Measurements from ENCODE around the gene CDH3. TPM values are rescaled to one million over a fixed set of nuclear protein-coding genes. Genes with fewer than 3 reads are reported as not detected.

The CDH3 gene
- total and polyA plus RNA-seq, 3 donors from 2014 or later = 3.0 to 8.2 (median 5.4) TPM

- no peak for DNase-seq
- no peak for TF ChIP-seq POLR2A (IDR thresholded peaks at IDR 0.05)
- 80 to 81% methylated on average over 11 of the region's 11 CpGs for WGBS, 2 donors
- no peaks in the 10 kb centered on the region for H3K4me1 ChIP-seq
- no peaks in the 10 kb centered on the region for H3K9me3 ChIP-seq
- no peaks in the 10 kb centered on the region for H3K36me3 ChIP-seq (ENCODE audit: low read depth, missing control alignments)
- no peak overlapping the region for H3K4me3 ChIP-seq
- intact Hi-C loops (cut with DNase I; ENCODE audit: low total_unique reads) = no loop called here
- no peaks in the 10 kb centered on the region for H3K27me3 ChIP-seq
- no peak overlapping the region for H3K27ac ChIP-seq
These were observed 99.7 kb downstream of the CDH3 start for GRCh38 chr16:68744744-68745280.

- no peak for TF ChIP-seq POLR2A (IDR thresholded peaks at IDR 0.05)
- no peak for TF ChIP-seq CTCF (IDR thresholded peaks at IDR 0.05)
- H3K4me1 ChIP-seq = no peaks in the 10 kb centered on the region
These were observed 101.8 kb downstream of the CDH3 start for GRCh38 chr16:68746951-68747350.

GRCh38 chr16:68749432-68749831, 104.3 kb downstream of the CDH3 start:
- H3K27me3 ChIP-seq = no peaks in the 10 kb centered on the region
- 86 to 97% methylated on average over 3 of the region's 3 CpGs for WGBS, 2 donors
- no peaks in the 10 kb centered on the region for H3K4me1 ChIP-seq
- no peak overlapping the region for H3K4me3 ChIP-seq
- intact Hi-C loops (cut with DNase I; ENCODE audit: low total_unique reads) = no loop called here
- TF ChIP-seq POLR2A (IDR thresholded peaks at IDR 0.05) (no peak), CTCF (IDR thresholded peaks at IDR 0.05) (no peak)
- no peak for DNase-seq
- H3K9me3 ChIP-seq = no peaks in the 10 kb centered on the region
- no peaks in the 10 kb centered on the region for H3K36me3 ChIP-seq (ENCODE audit: low read depth, missing control alignments)
- no peak overlapping the region for H3K27ac ChIP-seq

More at GRCh38 chr16:68746951-68747350, 101.8 kb downstream of the CDH3 start:
- Histone ChIP-seq H3K4me3 (no peak overlapping the region), H3K27me3 (no peaks in the 10 kb centered on the region), H3K27ac (no peak overlapping the region), H3K36me3 (ENCODE audit: low read depth, missing control alignments) (no peaks in the 10 kb centered on the region), H3K9me3 (no peaks in the 10 kb centered on the region)
- intact Hi-C loops (cut with DNase I; ENCODE audit: low total_unique reads) = no loop called here
- DNase-seq = no peak

Small RNA genes within 50 kb of the gene (small RNA-seq; reads per million reads assigned to genes)
- gene HSPE1P5 (0 reads per million in 2 donors), gene RF01233 (0 reads per million in 2 donors), gene RNA5SP429 (0 reads per million in 2 donors)

Other genes starting within 250 kb of the CDH3 start
- gene SMPD3, start 196.8 kb upstream of the CDH3 start, total RNA-seq = 10 to 100 TPM; 20.6 to 23.4 TPM
- 13.3 TPM for gene SMPD3, start 196.8 kb upstream of the CDH3 start, polyA plus RNA-seq (ENCODE audit: insufficient read depth, low read depth, low replicate concordance)
- 10 to 100 TPM; 31.5 to 49.1 TPM for gene ZFP90, start 106.0 kb upstream of the CDH3 start, total RNA-seq
- 19.9 TPM for gene ZFP90, start 106.0 kb upstream of the CDH3 start, polyA plus RNA-seq (ENCODE audit: insufficient read depth, low read depth, low replicate concordance)
- gene CDH1, start 92.0 kb downstream of the CDH3 start, total RNA-seq = 1 to 10 TPM in 1 of 2 donors, under 1 TPM in 1; 0.94 to 2.1 TPM
- gene CDH1, start 92.0 kb downstream of the CDH3 start, polyA plus RNA-seq (ENCODE audit: insufficient read depth, low read depth, low replicate concordance) = 5.5 TPM
- 10 to 100 TPM; 39.4 to 41.3 TPM for gene TANGO6, start 198.2 kb downstream of the CDH3 start, total RNA-seq
- 23.1 TPM for gene TANGO6, start 198.2 kb downstream of the CDH3 start, polyA plus RNA-seq (ENCODE audit: insufficient read depth, low read depth, low replicate concordance)